K562 (cell line): ENCODE measurements around the gene ZNF544. TPM values are rescaled to one million over a fixed set of nuclear protein-coding genes. Genes with fewer than 3 reads are reported as not detected.
A peak's percentile ranks its signal among the peaks of the same experiment; 100 is the strongest.

Experiments
- ATAC-seq: fragments of 200-7000 bp; cut with Tn5 transposase; 3 replicates; pipeline ENCODE4 v1.9.1; 2020; ENCODE audit warnings: moderate library complexity
- BruUV-seq: library from RNA; stranded (reverse); fragments of 400-500 nt; replicated peaks from 2 replicates; lab custom pipeline; 2021; lab: Mats Ljungman, UMichigan
- CTCF ChIA-PET: fragments of 300-600 bp; formaldehyde crosslinking; extraction: SDS; loops from one replicate; lab custom pipeline; 2021; ENCODE audit warnings: low intra/inter-chr PET ratio; lab: Yijun Ruan, JAX
- POLR2A ChIA-PET: fragments of 300-600, 350-650 bp; sonication (Branson Sonifier 250); formaldehyde crosslinking; extraction: SDS; loops from one replicate; lab custom pipeline; 2021; ENCODE audit warnings: antibody characterized with exemption, inconsistent platforms; lab: Yijun Ruan, JAX
- DNase-seq, 4 experiments: peaks; one replicate each; pipeline versions ENCODE4 v3.0.0 to v3.0.0-alpha.2; 2011 to 2018; ENCODE audit warnings: low spot score in 3 of 4, mixed read lengths in 3 of 4; ENCODE audit errors: extremely low read depth in 1 of 4
- FAIRE-seq: peaks from 2 replicates; lab custom pipeline; 2011; peaks lifted over from hg19 to GRCh38; lab: Jason Lieb, UNC
- H2AFZ ChIP-seq: 2 replicates; pipeline ENCODE4 v1.6.0; 2011; ENCODE audit warnings: low read depth, low read length, control low read depth, inconsistent platforms
- H3K27ac ChIP-seq: fragments of 200-600 bp; 3 replicates; pipeline ENCODE4 v1.8.0; 2011; ENCODE audit warnings: low read depth, mild to moderate bottlenecking, control low read depth, inconsistent platforms, low read length, moderate library complexity, mixed read lengths; ENCODE audit errors: extremely low read depth
- H3K27me3 ChIP-seq, 2 experiments: fragments of 300-600 bp in 1 of 2; 2 replicates in 1 of 2; 3 replicates in 1 of 2; pipeline versions ENCODE4 v1.6.0 to v1.8.0; 2011; ENCODE audit warnings: inconsistent platforms in 2 of 2, low read length in 2 of 2, mild to moderate bottlenecking in 1 of 2, mixed read lengths in 1 of 2, moderate library complexity in 1 of 2; ENCODE audit not compliant: control insufficient read depth in 2 of 2, insufficient read depth in 2 of 2
- H3K36me3 ChIP-seq: fragments of 300-600 bp; 3 replicates; pipeline ENCODE4 v1.8.0; 2011; ENCODE audit warnings: mild to moderate bottlenecking, low read length, inconsistent platforms; ENCODE audit not compliant: control insufficient read depth, insufficient read depth
- H3K4me1 ChIP-seq, 2 experiments: fragments of 200-600 bp in 1 of 2; replicated peaks in 1 of 2; 2 replicates in 1 of 2; 3 replicates in 1 of 2; pipeline versions ENCODE4 v1.5.1 to v1.8.0; 2011; ENCODE audit warnings: inconsistent platforms in 2 of 2, low read length in 2 of 2, mild to moderate bottlenecking in 1 of 2, mixed read lengths in 1 of 2, moderate library complexity in 1 of 2; ENCODE audit not compliant: control insufficient read depth in 2 of 2, insufficient read depth in 2 of 2
- H3K4me2 ChIP-seq: 2 replicates; pipeline ENCODE4 v1.6.1; 2011; ENCODE audit warnings: low read length, control low read depth, inconsistent platforms, mixed read lengths; ENCODE audit not compliant: insufficient read depth
- H3K4me3 ChIP-seq: fragments of 200-600 bp; sonication (generic), shearing (Covaris generic); 2 replicates; pipeline ENCODE4 v1.5.1; 2016; ENCODE audit warnings: control low read depth, inconsistent platforms
- H3K79me2 ChIP-seq: fragments of 200-600 bp; 3 replicates; pipeline ENCODE4 v1.8.0; 2011; ENCODE audit warnings: low read length, inconsistent platforms; ENCODE audit not compliant: control insufficient read depth, insufficient read depth
- H3K9ac ChIP-seq, 2 experiments: 2 replicates each; pipeline versions ENCODE4 v1.6.0 to v1.6.1; 2011; ENCODE audit warnings: low read depth in 2 of 2, low read length in 2 of 2, control low read depth in 1 of 2, inconsistent platforms in 1 of 2, mild to moderate bottlenecking in 1 of 2, mixed read lengths in 1 of 2; ENCODE audit not compliant: insufficient read depth in 1 of 2
- H3K9me1 ChIP-seq: one replicate; pipeline ENCODE4 v1.6.0; 2011; ENCODE audit warnings: inconsistent platforms, mild to moderate bottlenecking, low read length, moderate library complexity; ENCODE audit not compliant: control insufficient read depth, insufficient read depth
- H3K9me3 ChIP-seq: replicated peaks from 2 replicates; pipeline ENCODE4 v1.5.1; 2011; ENCODE audit warnings: low read depth, low read length, inconsistent platforms; ENCODE audit not compliant: control insufficient read depth, insufficient read depth
- H4K20me1 ChIP-seq: replicated peaks from 2 replicates; pipeline ENCODE4 v1.6.1; 2011; ENCODE audit warnings: low read length, inconsistent platforms, mixed read lengths; ENCODE audit not compliant: control insufficient read depth, insufficient read depth
- DDX20 ChIP-seq: fragments of 450-650 bp; IDR thresholded peaks from 2 replicates; pipeline ENCODE4 v1.6.1; 2016; ENCODE audit warnings: missing genetic modification characterization, low read depth, mild to moderate bottlenecking, missing compliant biosample characterization, moderate library complexity
- MCM2 ChIP-seq: fragments of 450-650 bp; IDR thresholded peaks from 2 replicates; pipeline ENCODE4 v1.6.1; 2017; ENCODE audit warnings: low read depth, mild to moderate bottlenecking
- RBM34 ChIP-seq: fragments of 200-400 bp; formaldehyde crosslinking; IDR thresholded peaks from 2 replicates; pipeline ENCODE4 v1.6.1; 2018; ENCODE audit warnings: low read length, borderline replicate concordance; ENCODE audit not compliant: insufficient read depth
- ZBTB7A ChIP-seq: IDR thresholded peaks from 2 replicates; pipeline ENCODE4 v1.6.1; 2011; ENCODE audit warnings: low read depth, mild to moderate bottlenecking, low read length, moderate library complexity, borderline replicate concordance; ENCODE audit not compliant: control insufficient read depth
- ZC3H8 ChIP-seq: fragments of 450-650 bp; IDR thresholded peaks from 2 replicates; pipeline ENCODE4 v1.6.1; 2017
- whole genome bisulfite sequencing: fragments of 100-300 bp; shearing (Covaris generic); methylation state at CpG from one replicate; pipeline ENCODE4 v1.1.6; 2016; ENCODE audit warnings: low coverage, mixed read lengths; ENCODE audit not compliant: insufficient coverage; ENCODE audit errors: missing lambda C conversion rate; 5-methylcytosine and 5-hydroxymethylcytosine counted together
- in situ Hi-C: fragments of 300-500 bp; cut with MboI; formaldehyde crosslinking; loops from 4 replicates; pipeline ENCODE4 v1.15.0; 2018; ENCODE audit warnings: inconsistent platforms, mixed read lengths
- intact Hi-C: fragments of 100-400 bp; cut with micrococcal nuclease; formaldehyde crosslinking; loops from 2 replicates; pipeline ENCODE4 v1.14.2; 2022
- polyA plus RNA-seq, 8 experiments: library from polyadenylated mRNA; depleted of rRNA in 4 of 8; stranded (reverse) in 5 of 8; unstranded in 3 of 8; fragments of >200 nt; fragmentation: Nextera tagmentation in 2 of 8; fragmentation: Illumina TruSeq in 1 of 8; extraction: Ambion mirVana in 2 of 8; extraction: Trizol in 1 of 8; gene quantifications; 2 replicates each; pipeline versions ENCODE4 v1.2.1 to v1.2.3, GENCODE V29; 2011 to 2014; ENCODE audit warnings: inconsistent platforms in 1 of 8, missing spikeins in 1 of 8
- total RNA-seq, 7 experiments: library from RNA; depleted of rRNA in 6 of 7; stranded (reverse); fragments of >200 nt in 6 of 7; fragmentation: Illumina TruSeq in 2 of 7; extraction: Trizol in 2 of 7; gene quantifications; 2 replicates each; pipeline versions ENCODE4 v1.2.1 to v1.2.3, GENCODE V29; 2011 to 2021; ENCODE audit warnings: low replicate concordance in 1 of 7
- TF ChIP-seq, protein P1 (sequence below): fragments of 250-450 bp; sonication (Bioruptor Pico); IDR thresholded peaks from 2 replicates; pipeline ENCODE4 v1.5.0; 2020; ENCODE audit warnings: mild to moderate bottlenecking, borderline replicate concordance
- TF ChIP-seq, protein P2 (sequence below): fragments of 450-650 bp; IDR thresholded peaks from 2 replicates; pipeline ENCODE4 v1.6.1; 2016
- TF ChIP-seq, protein P3 (sequence below), 3 experiments: IDR thresholded peaks in 2 of 3; conservative IDR thresholded peaks in 1 of 3; 2 replicates each; pipeline ENCODE4 v1.5.1; 2011 to 2012; ENCODE audit warnings: low read length in 3 of 3, mild to moderate bottlenecking in 3 of 3, control low read depth in 2 of 3, improper control_type of control experiment in 1 of 3, inconsistent platforms in 1 of 3, low read depth in 1 of 3, mixed read lengths in 1 of 3, moderate library complexity in 1 of 3; ENCODE audit not compliant: insufficient read depth in 2 of 3

The ZNF544 gene
- total and polyA plus RNA-seq, 9 of the 15 experiments (the other 6 are each of a cell fraction or from before 2014, with no cell fraction given): 23.6 to 59.0 (median 41.4) TPM

DNA sequence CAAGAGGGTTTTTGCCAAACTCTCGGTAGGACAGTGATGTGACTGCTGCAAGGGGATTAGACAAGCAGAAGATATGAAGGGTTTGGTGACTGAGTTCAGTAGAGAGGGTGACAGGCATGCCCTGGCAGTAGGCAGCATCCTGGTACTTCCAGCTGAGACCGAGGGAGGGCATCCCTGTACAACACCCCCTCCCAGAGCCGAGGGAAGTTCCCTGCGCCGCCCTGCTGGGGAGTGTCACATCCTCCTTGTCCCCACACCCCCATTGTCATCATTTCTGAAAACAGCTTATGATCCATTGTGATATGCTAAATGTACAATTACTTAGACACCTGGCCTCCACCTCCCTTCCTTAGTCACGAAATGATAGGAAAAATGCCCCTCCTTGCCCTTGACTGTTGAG lies 14.6 kb downstream of the ZNF544 start:
- BruUV-seq: no TSS peak
- Histone ChIP-seq H3K9me1 (no peaks in the 10 kb centered on the region), H4K20me1 (no peaks in the 10 kb centered on the region), H3K9ac (no peak overlapping the region), H3K27ac (no peak overlapping the region), H3K9me3 (peaks cover 11% of the 10 kb centered on the region; the same call in 1 of the 2 replicates), H2AFZ (no peak overlapping the region), H3K4me3 (no peak overlapping the region), H3K36me3 (peaks cover 75% of the 10 kb centered on the region), H3K79me2 (no peaks in the 10 kb centered on the region), H3K4me2 (no peak overlapping the region), H3K27me3 (no peaks in the 10 kb centered on the region)
- POLR2A ChIA-PET: no interaction called here
- CTCF ChIA-PET: no interaction called here
- ATAC-seq (peak; percentile 26; the same call in 1 of the 3 replicates), FAIRE-seq (no peak), DNase-seq (no peak)
- intact Hi-C loops (no loop called here), in situ Hi-C loops (no loop called here)
- WGBS: 70% methylated on average over 6 of the region's 6 CpGs
- TF ChIP-seq ZC3H8 (no peak), DDX20 (tag) (no peak), MCM2 (no peak), ZBTB7A (no peak), RBM34 (no peak)
- TF ChIP-seq, protein P1, sequence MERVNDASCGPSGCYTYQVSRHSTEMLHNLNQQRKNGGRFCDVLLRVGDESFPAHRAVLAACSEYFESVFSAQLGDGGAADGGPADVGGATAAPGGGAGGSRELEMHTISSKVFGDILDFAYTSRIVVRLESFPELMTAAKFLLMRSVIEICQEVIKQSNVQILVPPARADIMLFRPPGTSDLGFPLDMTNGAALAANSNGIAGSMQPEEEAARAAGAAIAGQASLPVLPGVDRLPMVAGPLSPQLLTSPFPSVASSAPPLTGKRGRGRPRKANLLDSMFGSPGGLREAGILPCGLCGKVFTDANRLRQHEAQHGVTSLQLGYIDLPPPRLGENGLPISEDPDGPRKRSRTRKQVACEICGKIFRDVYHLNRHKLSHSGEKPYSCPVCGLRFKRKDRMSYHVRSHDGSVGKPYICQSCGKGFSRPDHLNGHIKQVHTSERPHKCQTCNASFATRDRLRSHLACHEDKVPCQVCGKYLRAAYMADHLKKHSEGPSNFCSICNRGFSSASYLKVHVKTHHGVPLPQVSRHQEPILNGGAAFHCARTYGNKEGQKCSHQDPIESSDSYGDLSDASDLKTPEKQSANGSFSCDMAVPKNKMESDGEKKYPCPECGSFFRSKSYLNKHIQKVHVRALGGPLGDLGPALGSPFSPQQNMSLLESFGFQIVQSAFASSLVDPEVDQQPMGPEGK (CRISPR knock-in tag): no peak
- TF ChIP-seq, protein P2, sequence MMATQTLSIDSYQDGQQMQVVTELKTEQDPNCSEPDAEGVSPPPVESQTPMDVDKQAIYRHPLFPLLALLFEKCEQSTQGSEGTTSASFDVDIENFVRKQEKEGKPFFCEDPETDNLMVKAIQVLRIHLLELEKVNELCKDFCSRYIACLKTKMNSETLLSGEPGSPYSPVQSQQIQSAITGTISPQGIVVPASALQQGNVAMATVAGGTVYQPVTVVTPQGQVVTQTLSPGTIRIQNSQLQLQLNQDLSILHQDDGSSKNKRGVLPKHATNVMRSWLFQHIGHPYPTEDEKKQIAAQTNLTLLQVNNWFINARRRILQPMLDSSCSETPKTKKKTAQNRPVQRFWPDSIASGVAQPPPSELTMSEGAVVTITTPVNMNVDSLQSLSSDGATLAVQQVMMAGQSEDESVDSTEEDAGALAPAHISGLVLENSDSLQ: no peak
- TF ChIP-seq, protein P3, sequence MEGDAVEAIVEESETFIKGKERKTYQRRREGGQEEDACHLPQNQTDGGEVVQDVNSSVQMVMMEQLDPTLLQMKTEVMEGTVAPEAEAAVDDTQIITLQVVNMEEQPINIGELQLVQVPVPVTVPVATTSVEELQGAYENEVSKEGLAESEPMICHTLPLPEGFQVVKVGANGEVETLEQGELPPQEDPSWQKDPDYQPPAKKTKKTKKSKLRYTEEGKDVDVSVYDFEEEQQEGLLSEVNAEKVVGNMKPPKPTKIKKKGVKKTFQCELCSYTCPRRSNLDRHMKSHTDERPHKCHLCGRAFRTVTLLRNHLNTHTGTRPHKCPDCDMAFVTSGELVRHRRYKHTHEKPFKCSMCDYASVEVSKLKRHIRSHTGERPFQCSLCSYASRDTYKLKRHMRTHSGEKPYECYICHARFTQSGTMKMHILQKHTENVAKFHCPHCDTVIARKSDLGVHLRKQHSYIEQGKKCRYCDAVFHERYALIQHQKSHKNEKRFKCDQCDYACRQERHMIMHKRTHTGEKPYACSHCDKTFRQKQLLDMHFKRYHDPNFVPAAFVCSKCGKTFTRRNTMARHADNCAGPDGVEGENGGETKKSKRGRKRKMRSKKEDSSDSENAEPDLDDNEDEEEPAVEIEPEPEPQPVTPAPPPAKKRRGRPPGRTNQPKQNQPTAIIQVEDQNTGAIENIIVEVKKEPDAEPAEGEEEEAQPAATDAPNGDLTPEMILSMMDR (IDR thresholded peaks at IDR 0.05 in 2 of 3, conservative IDR thresholded peaks at IDR 0.05 in 1 of 3; ENCODE audit: insufficient read depth in 2 of 3, low read depth in 1 of 3, low read length in 3 of 3): 0 out of 6 replicates have a peak, but pooled peaks of 1 of the 3 experiments have one; percentile 31
- TF ChIP-seq, all 486 proteins: peak for 1
- no peaks in the 10 kb centered on the region for H3K4me1 ChIP-seq
